Measurements from ENCODE around the gene RLBP1.

GRCh38 chr15:89209057-89209456 lies 12.3 kb downstream of the RLBP1 start:
- TF ChIP-seq POLR2AphosphoS5 (IDR thresholded peaks at IDR 0.05) (no peak), POLR2A (IDR thresholded peaks at IDR 0.05) (no peak)
